Measurements from ENCODE around the gene DAZAP1.

GRCh38 chr19:1473085-1473851 lies 65.9 kb downstream of the DAZAP1 start:
- TF ChIP-seq CTCF (optimal IDR thresholded peaks at IDR 0.05 in 1 of 3, IDR thresholded peaks at IDR 0.05 in 1 of 3, conservative IDR thresholded peaks at IDR 0.05 in 1 of 3; ENCODE audit: extremely low read depth in 1 of 3, insufficient read depth in 2 of 3, low read length in 3 of 3), result no peak
- TF ChIP-seq EZH2 (IDR thresholded peaks at IDR 0.05; ENCODE audit: low read length), result no peak

Measured in keratinocyte (primary cell).